ENCODE measurements around the gene ALDH1A2.

Gene ALDH1A2

GRCh38 chr15:57949374-57949943 is 116.1 kb downstream of the ALDH1A2 start:
- POLR2A ChIA-PET = no interaction called here
- CTCF ChIA-PET = no interaction called here
- TF ChIP-seq LEF1 (IDR thresholded peaks at IDR 0.05; ENCODE audit: borderline replicate concordance) = no peak

GRCh38 chr15:57948351-57949289 is 116.9 kb downstream of the ALDH1A2 start:
- no peak for DNase-seq (ENCODE audit: extremely low spot score)
- TF ChIP-seq L3MBTL2 (conservative IDR thresholded peaks at IDR 0.05) (no peak), SP1 (IDR thresholded peaks at IDR 0.05) (no peak), BHLHE40 (IDR thresholded peaks at IDR 0.05; ENCODE audit: borderline replicate concordance) (no peak), FOXM1 (IDR thresholded peaks at IDR 0.05; ENCODE audit: borderline replicate concordance) (no peak), LEF1 (IDR thresholded peaks at IDR 0.05; ENCODE audit: borderline replicate concordance) (no peak), PKNOX1 (IDR thresholded peaks at IDR 0.05) (no peak), TARDBP (IDR thresholded peaks at IDR 0.05) (no peak), FOXA1 (IDR thresholded peaks at IDR 0.05) (no peak), NFRKB (IDR thresholded peaks at IDR 0.05) (no peak), ARNT (IDR thresholded peaks at IDR 0.05) (no peak), HDGF (IDR thresholded peaks at IDR 0.05; ENCODE audit: borderline replicate concordance) (no peak), CTBP1 (IDR thresholded peaks at IDR 0.05; ENCODE audit: borderline replicate concordance) (no peak), ZNF384 (IDR thresholded peaks at IDR 0.05) (no peak), SUZ12 (IDR thresholded peaks at IDR 0.05) (no peak), FOXK2 (IDR thresholded peaks at IDR 0.05) (no peak), ELF4 (IDR thresholded peaks at IDR 0.05) (no peak)
- POLR2A ChIA-PET = no interaction called here
- CTCF ChIA-PET = no interaction called here

More at GRCh38 chr15:57949374-57949943, 116.1 kb downstream of the ALDH1A2 start:
- DNase-seq (ENCODE audit: extremely low spot score) = no peak

GRCh38 chr15:57947781-57948180 is 117.7 kb downstream of the ALDH1A2 start:
- CTCF ChIA-PET = no interaction called here

GRCh38 chr15:57947282-57947681 is 118.2 kb downstream of the ALDH1A2 start:
- TF ChIP-seq TARDBP (IDR thresholded peaks at IDR 0.05) = no peak
- no peak for TF ChIP-seq L3MBTL2 (conservative IDR thresholded peaks at IDR 0.05)
- POLR2A ChIA-PET = no interaction called here
- no peak for DNase-seq (ENCODE audit: extremely low spot score)
- CTCF ChIA-PET = no interaction called here

More at GRCh38 chr15:57947781-57948180, 117.7 kb downstream of the ALDH1A2 start:
- TF ChIP-seq NFRKB (IDR thresholded peaks at IDR 0.05) = no peak
- no peak for TF ChIP-seq L3MBTL2 (conservative IDR thresholded peaks at IDR 0.05)
- TF ChIP-seq BHLHE40 (IDR thresholded peaks at IDR 0.05; ENCODE audit: borderline replicate concordance) = no peak
- no peak for TF ChIP-seq SUZ12 (IDR thresholded peaks at IDR 0.05)
- TF ChIP-seq TARDBP (IDR thresholded peaks at IDR 0.05) = no peak
- TF ChIP-seq HDGF (IDR thresholded peaks at IDR 0.05; ENCODE audit: borderline replicate concordance) = no peak
- TF ChIP-seq ZNF384 (IDR thresholded peaks at IDR 0.05) = no peak
- no peak for TF ChIP-seq FOXM1 (IDR thresholded peaks at IDR 0.05; ENCODE audit: borderline replicate concordance)
- TF ChIP-seq PKNOX1 (IDR thresholded peaks at IDR 0.05) = no peak
- no peak for TF ChIP-seq FOXK2 (IDR thresholded peaks at IDR 0.05)
- TF ChIP-seq LEF1 (IDR thresholded peaks at IDR 0.05; ENCODE audit: borderline replicate concordance) = no peak
- no peak for TF ChIP-seq ELF4 (IDR thresholded peaks at IDR 0.05)
- TF ChIP-seq FOXA1 (IDR thresholded peaks at IDR 0.05) = no peak
- no peak for TF ChIP-seq ARNT (IDR thresholded peaks at IDR 0.05)
- no peak for TF ChIP-seq SP1 (IDR thresholded peaks at IDR 0.05)
- POLR2A ChIA-PET = no interaction called here
- no peak for DNase-seq (ENCODE audit: extremely low spot score)

- ChIA-PET CTCF (no interaction called here), POLR2A (no interaction called here)
- DNase-seq (ENCODE audit: extremely low spot score) = no peak
- TF ChIP-seq CTBP1 (IDR thresholded peaks at IDR 0.05; ENCODE audit: borderline replicate concordance) = no peak
- no peak for TF ChIP-seq L3MBTL2 (conservative IDR thresholded peaks at IDR 0.05)
- no peak for TF ChIP-seq FOXK2 (IDR thresholded peaks at IDR 0.05)
- no peak for TF ChIP-seq TARDBP (IDR thresholded peaks at IDR 0.05)
- no peak for TF ChIP-seq FOXA1 (IDR thresholded peaks at IDR 0.05)
- no peak for TF ChIP-seq NFRKB (IDR thresholded peaks at IDR 0.05)
- no peak for TF ChIP-seq PKNOX1 (IDR thresholded peaks at IDR 0.05)
- no peak for TF ChIP-seq SUZ12 (IDR thresholded peaks at IDR 0.05)
- no peak for TF ChIP-seq ARNT (IDR thresholded peaks at IDR 0.05)
- no peak for TF ChIP-seq FOXM1 (IDR thresholded peaks at IDR 0.05; ENCODE audit: borderline replicate concordance)
- no peak for TF ChIP-seq ELF4 (IDR thresholded peaks at IDR 0.05)
- TF ChIP-seq HDGF (IDR thresholded peaks at IDR 0.05; ENCODE audit: borderline replicate concordance) = no peak
- no peak for TF ChIP-seq ZNF384 (IDR thresholded peaks at IDR 0.05)
- no peak for TF ChIP-seq BHLHE40 (IDR thresholded peaks at IDR 0.05; ENCODE audit: borderline replicate concordance)
- no peak for TF ChIP-seq LEF1 (IDR thresholded peaks at IDR 0.05; ENCODE audit: borderline replicate concordance)
- TF ChIP-seq SP1 (IDR thresholded peaks at IDR 0.05) = no peak
These were observed 118.9 kb downstream of the ALDH1A2 start for GRCh38 chr15:57946491-57947048.

GRCh38 chr15:57945616-57946015 is 119.9 kb downstream of the ALDH1A2 start:
- no peak for DNase-seq (ENCODE audit: extremely low spot score)
- CTCF ChIA-PET = no interaction called here
- POLR2A ChIA-PET = no interaction called here
- TF ChIP-seq FOXA1 (IDR thresholded peaks at IDR 0.05) (no peak), CTBP1 (IDR thresholded peaks at IDR 0.05; ENCODE audit: borderline replicate concordance) (no peak), BHLHE40 (IDR thresholded peaks at IDR 0.05; ENCODE audit: borderline replicate concordance) (no peak), LEF1 (IDR thresholded peaks at IDR 0.05; ENCODE audit: borderline replicate concordance) (no peak), NFRKB (IDR thresholded peaks at IDR 0.05) (no peak), FOXK2 (IDR thresholded peaks at IDR 0.05) (no peak), ELF4 (IDR thresholded peaks at IDR 0.05) (no peak), ZNF384 (IDR thresholded peaks at IDR 0.05) (no peak), L3MBTL2 (conservative IDR thresholded peaks at IDR 0.05) (no peak), TARDBP (IDR thresholded peaks at IDR 0.05) (no peak), PKNOX1 (IDR thresholded peaks at IDR 0.05) (no peak), SP1 (IDR thresholded peaks at IDR 0.05) (no peak), HDGF (IDR thresholded peaks at IDR 0.05; ENCODE audit: borderline replicate concordance) (no peak), SUZ12 (IDR thresholded peaks at IDR 0.05) (no peak), ARNT (IDR thresholded peaks at IDR 0.05) (no peak), FOXM1 (IDR thresholded peaks at IDR 0.05; ENCODE audit: borderline replicate concordance) (no peak)
